Right lobe of liver (tissue), 6 donors: ENCODE results near the gene HSCB. TPM values are rescaled to one million over a fixed set of nuclear protein-coding genes. Genes with fewer than 3 reads are reported as not detected.

Experiments used
- ATAC-seq, 4 donors: fragments of 200-7000 bp; cut with Tn5 transposase; one replicate each; pipeline ENCODE4 v1.9.1; 2020; ENCODE audit warnings: mild to moderate bottlenecking in 4 of 4, moderate library complexity in 4 of 4
- DNase-seq, 3 donors: peaks; one replicate each; pipeline ENCODE4 v3.0.0-alpha.2; 2020
- H3K27ac ChIP-seq, 3 donors: fragments of 200-600 bp; one replicate each; pipeline ENCODE4 v1.8.0; 2022
- H3K27me3 ChIP-seq, 2 donors: fragments of 200-600 bp; one replicate each; pipeline ENCODE4 v1.8.0; 2022
- H3K36me3 ChIP-seq, 4 donors: fragments of 200-600 bp; sonication (generic) in 1 of 4; one replicate each; pipeline versions ENCODE4 v1.5.1 to v1.8.0; 2017 to 2022; ENCODE audit warnings: control low read depth in 1 of 4
- H3K4me1 ChIP-seq, 4 donors: fragments of 200-600 bp; sonication (generic) in 1 of 4; one replicate each; pipeline versions ENCODE4 v1.5.1 to v1.8.0; 2017 to 2022; ENCODE audit warnings: control low read depth in 1 of 4
- H3K4me3 ChIP-seq, 3 donors: fragments of 200-600 bp; one replicate each; pipeline ENCODE4 v1.8.0; 2022
- H3K9me3 ChIP-seq, 4 donors: fragments of 200-600 bp; sonication (generic) in 1 of 4; one replicate each; pipeline versions ENCODE4 v1.5.1 to v1.8.0; 2017 to 2022; ENCODE audit warnings: control low read depth in 1 of 4
- POLR2A ChIP-seq: fragments of 450-650 bp; IDR thresholded peaks from one replicate; pipeline ENCODE4 v1.6.1; 2017; ENCODE audit warnings: antibody characterized with exemption, mild to moderate bottlenecking
- WGBS: methylation state at CpG from one replicate; pipeline ENCODE4 v1.1.6; 2018; ENCODE audit warnings: low coverage, low lambda C conversion rate; ENCODE audit not compliant: insufficient coverage; ENCODE audit errors: missing lambda C conversion rate; 5-methylcytosine and 5-hydroxymethylcytosine counted together
- intact Hi-C, 2 donors: fragments of 100-400 bp; cut with DNase I; formaldehyde crosslinking; loops; one replicate each; pipeline versions ENCODE4 v1.11.2 to v1.14.1; 2022
- total RNA-seq, 6 experiments: library from RNA; depleted of rRNA in 2 of 6; stranded (reverse); fragments of >200 nt in 2 of 6; fragmentation: NEBNext Ultra II Directional in 3 of 6; extraction: Animal tissue kit (Norgen Biotek cat#: 25700) in 3 of 6; gene quantifications; one replicate each; pipeline versions ENCODE4 v1.1.0 to v1.2.4, GENCODE V29; 2016 to 2023
- TF ChIP-seq, protein P1 (sequence below), 4 donors: fragments of 200-600 bp in 3 of 4; fragments of 450-650 bp in 1 of 4; IDR thresholded peaks; one replicate each; pipeline versions ENCODE4 v1.5.1 to v1.8.0; 2016 to 2022; ENCODE audit warnings: antibody characterized with exemption in 4 of 4, mild to moderate bottlenecking in 2 of 4
- donor health status: DM: no; HTN: yes; CAD: no.
- donor health status: DM: no; HTN: no; CAD: no.
- donor health status: DM: no; HTN: no; CAD: no.
- donor health status: DM: no; HTN: yes; CAD: no.
- donor health status: DM: no; HTN: yes; CAD: no.

Gene HSCB
- total RNA-seq, 6 experiments from 2014 or later: 11.6 to 29.0 (median 13.4) TPM

DNA sequence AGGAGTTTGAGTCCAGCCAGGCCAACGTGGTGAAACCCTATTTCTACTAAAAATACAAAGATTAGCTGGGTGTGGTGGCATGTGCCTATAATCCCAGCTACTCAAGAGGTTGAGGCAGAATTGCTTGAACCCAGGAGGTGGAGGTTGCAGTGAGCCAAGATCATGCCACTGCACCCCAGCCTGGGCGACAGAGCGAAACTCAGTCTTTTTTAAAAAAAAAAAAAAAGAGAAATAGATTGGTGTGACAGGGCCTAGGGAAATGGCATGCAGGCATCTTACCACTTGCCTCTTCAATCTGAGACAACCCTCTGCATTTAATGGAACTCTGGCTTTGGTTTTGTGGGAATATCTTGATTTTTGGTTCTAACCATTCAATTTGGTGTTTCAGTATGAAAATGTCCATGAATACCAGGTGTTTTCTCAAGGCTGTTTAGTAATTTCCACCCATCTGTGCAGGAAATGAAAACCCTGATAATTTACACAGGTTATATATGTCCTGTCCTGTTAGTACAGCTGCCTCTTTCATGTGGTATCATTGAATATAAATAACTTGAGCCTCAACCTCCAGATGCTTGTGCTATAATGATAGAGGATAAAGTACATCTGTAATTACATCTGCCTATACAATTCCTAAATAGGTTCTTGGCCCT lies 50.1 kb downstream of the HSCB start:
- H3K36me3 ChIP-seq: peaks cover 7 to 45% (median 25%) of the 10 kb centered on the region in 4 donors
- DNase-seq (no peak), ATAC-seq (peak in 1 of 4 donors; percentile 3)
- H3K4me3 ChIP-seq: no peak overlapping the region
- intact Hi-C loops: no loop called here
- no peaks in the 10 kb centered on the region for H3K9me3 ChIP-seq
- 48% methylated on average over 3 of the region's 3 CpGs for WGBS
- peaks cover 0 to 27% (median 1%) of the 10 kb centered on the region in 4 donors for H3K4me1 ChIP-seq
- TF ChIP-seq, protein P1, sequence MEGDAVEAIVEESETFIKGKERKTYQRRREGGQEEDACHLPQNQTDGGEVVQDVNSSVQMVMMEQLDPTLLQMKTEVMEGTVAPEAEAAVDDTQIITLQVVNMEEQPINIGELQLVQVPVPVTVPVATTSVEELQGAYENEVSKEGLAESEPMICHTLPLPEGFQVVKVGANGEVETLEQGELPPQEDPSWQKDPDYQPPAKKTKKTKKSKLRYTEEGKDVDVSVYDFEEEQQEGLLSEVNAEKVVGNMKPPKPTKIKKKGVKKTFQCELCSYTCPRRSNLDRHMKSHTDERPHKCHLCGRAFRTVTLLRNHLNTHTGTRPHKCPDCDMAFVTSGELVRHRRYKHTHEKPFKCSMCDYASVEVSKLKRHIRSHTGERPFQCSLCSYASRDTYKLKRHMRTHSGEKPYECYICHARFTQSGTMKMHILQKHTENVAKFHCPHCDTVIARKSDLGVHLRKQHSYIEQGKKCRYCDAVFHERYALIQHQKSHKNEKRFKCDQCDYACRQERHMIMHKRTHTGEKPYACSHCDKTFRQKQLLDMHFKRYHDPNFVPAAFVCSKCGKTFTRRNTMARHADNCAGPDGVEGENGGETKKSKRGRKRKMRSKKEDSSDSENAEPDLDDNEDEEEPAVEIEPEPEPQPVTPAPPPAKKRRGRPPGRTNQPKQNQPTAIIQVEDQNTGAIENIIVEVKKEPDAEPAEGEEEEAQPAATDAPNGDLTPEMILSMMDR (IDR thresholded peaks at IDR 0.05): no peak
- no peak for TF ChIP-seq POLR2A
- H3K27ac ChIP-seq: no peak overlapping the region
- H3K27me3 ChIP-seq: no peaks in the 10 kb centered on the region

DNA sequence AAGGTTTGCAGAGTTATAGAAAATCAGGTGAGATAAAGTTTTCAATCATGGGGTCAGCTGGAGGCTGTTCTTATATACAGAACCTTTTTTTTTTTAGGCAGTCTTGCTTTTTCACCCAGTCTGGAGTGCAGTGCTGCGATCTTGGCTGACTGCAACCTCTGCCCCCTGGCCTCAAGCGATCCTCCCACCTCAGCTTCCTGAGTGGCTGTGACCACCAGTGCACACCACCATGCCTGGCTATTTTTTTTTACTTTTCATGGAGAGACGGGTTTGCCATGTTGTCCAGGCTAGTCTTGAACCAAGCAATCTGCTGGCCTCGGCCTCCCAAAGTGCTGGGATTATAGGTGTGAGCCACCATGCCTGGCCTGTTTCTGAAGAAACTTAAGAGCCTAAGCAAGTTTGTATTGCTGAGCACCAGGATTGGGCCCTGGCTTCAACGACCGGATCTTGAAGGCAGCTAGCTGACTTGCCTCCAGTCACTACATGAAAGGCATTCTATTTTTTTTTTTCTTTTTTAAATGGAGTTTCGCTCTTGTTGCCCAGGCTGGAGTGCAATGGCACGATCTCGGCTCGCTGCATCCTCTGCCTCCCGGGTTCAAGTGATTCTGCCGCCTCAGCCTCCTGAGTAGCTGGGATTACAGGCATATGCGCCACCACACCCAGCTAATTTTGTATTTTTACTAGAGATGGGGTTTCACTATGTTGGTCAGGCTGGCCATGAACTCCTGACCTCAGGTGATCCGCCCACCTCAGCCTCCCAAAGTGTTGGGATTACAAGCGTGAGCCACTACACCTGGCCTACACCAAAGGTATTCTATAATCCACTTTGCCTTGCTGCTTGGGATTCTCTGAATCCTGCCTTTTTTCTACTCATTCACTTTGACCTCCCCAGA lies 50.9 kb downstream of the HSCB start:
- Histone ChIP-seq H3K27ac (no peak overlapping the region), H3K4me1 (peaks cover 0 to 34% (median 4%) of the 10 kb centered on the region in 4 donors), H3K27me3 (no peaks in the 10 kb centered on the region), H3K4me3 (no peak overlapping the region), H3K9me3 (no peaks in the 10 kb centered on the region), H3K36me3 (peaks cover 7 to 46% (median 27%) of the 10 kb centered on the region in 4 donors)
- intact Hi-C loops: no loop called here
- TF ChIP-seq, protein P1 (IDR thresholded peaks at IDR 0.05): no peak
- TF ChIP-seq POLR2A: no peak
- WGBS: 35% methylated on average over 9 of the region's 15 CpGs
- ATAC-seq: peak in 3 of 4 donors; percentile 10 to 46 (median 12)
- DNase-seq: no peak

DNA sequence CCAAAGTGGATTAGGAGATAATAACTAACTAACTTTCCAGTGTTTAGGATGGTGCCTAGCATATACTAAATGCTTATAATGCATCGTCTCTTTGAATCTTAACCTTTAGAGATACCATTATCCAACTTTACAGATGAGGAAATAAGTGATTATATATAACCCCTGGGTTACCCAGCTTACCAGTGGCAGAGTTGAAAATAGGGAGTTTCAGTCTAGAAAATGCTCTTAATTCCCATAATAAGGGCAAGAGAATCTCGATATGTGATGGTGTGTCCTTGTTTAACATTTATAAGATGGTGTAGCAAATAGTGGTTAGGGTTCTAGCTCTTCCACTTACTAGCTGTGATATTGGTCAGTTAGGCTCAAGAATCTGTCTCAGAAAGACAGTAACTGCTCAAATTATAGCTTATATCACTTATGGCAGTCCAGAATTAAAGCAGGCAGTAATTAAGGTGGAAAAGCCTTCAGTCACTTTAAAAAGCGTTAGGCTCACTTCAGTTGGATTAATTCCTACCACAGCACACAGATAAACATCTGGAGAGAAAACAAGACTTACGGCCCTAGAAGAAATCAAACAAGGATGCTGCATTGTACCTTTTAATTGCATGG lies 52.2 kb downstream of the HSCB start:
- TF ChIP-seq POLR2A: peak; percentile 62
- TF ChIP-seq, protein P1 (IDR thresholded peaks at IDR 0.05): no peak
- no peaks in the 10 kb centered on the region for H3K9me3 ChIP-seq
- no peak overlapping the region for H3K27ac ChIP-seq
- intact Hi-C loops: no loop called here
- 53% methylated on average over 4 of the region's 4 CpGs for WGBS
- peak in 2 of 4 donors; percentile 3 to 4 for ATAC-seq
- H3K27me3 ChIP-seq: no peaks in the 10 kb centered on the region
- DNase-seq: no peak
- H3K36me3 ChIP-seq: peaks cover 11 to 52% (median 34%) of the 10 kb centered on the region in 4 donors
- no peak overlapping the region for H3K4me3 ChIP-seq
- H3K4me1 ChIP-seq: peaks cover 0 to 39% (median 4%) of the 10 kb centered on the region in 4 donors

DNA sequence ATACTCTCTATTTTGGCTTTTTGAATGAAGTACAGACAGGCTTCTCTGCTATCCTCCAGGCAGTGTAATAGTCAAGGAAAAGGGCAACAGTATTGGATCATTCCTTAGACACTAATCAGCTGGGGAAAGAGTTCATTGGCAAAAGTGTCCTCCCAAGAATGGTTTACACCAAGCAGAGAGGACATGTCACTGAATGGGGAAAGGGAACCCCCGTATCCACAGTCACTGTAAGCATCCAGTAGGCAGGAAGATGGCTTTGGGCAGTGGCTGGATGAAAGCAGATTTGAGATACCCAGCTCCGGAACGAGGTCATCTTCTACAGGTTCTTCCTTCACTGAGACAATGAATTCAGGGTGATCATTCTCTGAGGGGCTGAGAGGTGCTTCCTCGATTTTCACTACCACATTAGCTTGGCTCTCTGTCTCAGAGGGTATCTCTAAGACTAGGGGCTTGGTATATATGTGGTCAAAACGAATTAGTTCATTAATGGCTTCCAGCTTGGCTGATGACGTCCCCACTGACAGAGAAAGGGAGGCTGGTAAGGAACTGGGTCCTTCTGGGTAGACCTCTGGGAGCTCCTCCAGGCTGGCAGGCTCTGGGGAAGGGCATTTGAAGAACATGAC lies 53.3 kb downstream of the HSCB start:
- ATAC-seq (peak in 2 of 4 donors; percentile 9 to 21), DNase-seq (no peak)
- no peak overlapping the region for H3K4me3 ChIP-seq
- H3K36me3 ChIP-seq: peaks cover 13 to 53% (median 34%) of the 10 kb centered on the region in 4 donors
- WGBS: 36% methylated on average over 6 of the region's 6 CpGs
- no peaks in the 10 kb centered on the region for H3K9me3 ChIP-seq
- H3K27me3 ChIP-seq: no peaks in the 10 kb centered on the region
- peak overlapping the region in 1 of 3 donors; percentile 99 for H3K27ac ChIP-seq
- intact Hi-C loops: no loop called here
- H3K4me1 ChIP-seq: peaks cover 0 to 39% (median 4%) of the 10 kb centered on the region in 4 donors
- TF ChIP-seq, protein P1 (IDR thresholded peaks at IDR 0.05): no peak
- TF ChIP-seq POLR2A: no peak
